Stimulated activated CD4-positive, alpha-beta T cell treated with anti-CD3 and anti-CD28 coated beads, Interleukin-4, amount 100 ng/mL, for 48 hours (primary cell): ENCODE results near the gene RCSD1.

Experiments used
- DNase-seq, 2 donors: peaks; one replicate each; pipeline ENCODE4 v3.0.0-alpha.2; 2020; ENCODE audit warnings: low read depth in 2 of 2

The RCSD1 gene

GRCh38 chr1:167669209-167670124 is 39.4 kb downstream of the RCSD1 start:
- no peak for DNase-seq

GRCh38 chr1:167670563-167670962 is 40.5 kb downstream of the RCSD1 start:
- DNase-seq: no peak

- no peak for DNase-seq
Observed at GRCh38 chr1:167671727-167672511, 41.9 kb downstream of the RCSD1 start.

- DNase-seq: no peak
Observed at GRCh38 chr1:167672831-167673230, 42.8 kb downstream of the RCSD1 start.

GRCh38 chr1:167673265-167673664 is 43.2 kb downstream of the RCSD1 start:
- DNase-seq: no peak

- DNase-seq: no peak
Observed at GRCh38 chr1:167674156-167674555, 44.1 kb downstream of the RCSD1 start.

GRCh38 chr1:167675440-167675839 is 45.4 kb downstream of the RCSD1 start:
- DNase-seq: no peak

- no peak for DNase-seq
Observed at GRCh38 chr1:167676205-167676915, 46.3 kb downstream of the RCSD1 start.

- no peak for DNase-seq
Observed at GRCh38 chr1:167676916-167677848, 47.1 kb downstream of the RCSD1 start.

GRCh38 chr1:167678422-167678821 is 48.4 kb downstream of the RCSD1 start:
- DNase-seq: no peak

GRCh38 chr1:167678838-167679237 is 48.8 kb downstream of the RCSD1 start:
- no peak for DNase-seq

GRCh38 chr1:167679714-167680113 is 49.7 kb downstream of the RCSD1 start:
- DNase-seq: no peak

GRCh38 chr1:167681024-167681423 is 51.0 kb downstream of the RCSD1 start:
- no peak for DNase-seq

GRCh38 chr1:167681451-167682098 is 51.5 kb downstream of the RCSD1 start:
- DNase-seq: no peak

GRCh38 chr1:167683226-167683625 is 53.2 kb downstream of the RCSD1 start:
- no peak for DNase-seq

GRCh38 chr1:167683641-167684502 is 53.8 kb downstream of the RCSD1 start:
- DNase-seq: no peak

- DNase-seq: no peak
Observed at GRCh38 chr1:167685844-167686243, 55.8 kb downstream of the RCSD1 start.

GRCh38 chr1:167687919-167688519 is 58.0 kb downstream of the RCSD1 start:
- DNase-seq: peak; percentile 74 to 80

- no peak for DNase-seq
Observed at GRCh38 chr1:167689567-167689920, 59.5 kb downstream of the RCSD1 start.
